Left hindlimb (tissue), 1 donor: Measurements from ENCODE around the gene GPR37L1.
A peak's percentile ranks its signal among the peaks of the same experiment; 100 is the strongest.
"Not testable (repeated sequence)": the region's sequence is repeated elsewhere in the genome, so short reads cannot be mapped to it uniquely, and the experiment has no call there.

ENCODE experiments used
- DNase-seq: peaks from one replicate; pipeline ENCODE4 v3.0.0-alpha.2; 2018

Gene GPR37L1

GRCh38 chr1:202133496-202133895 lies 10.8 kb downstream of the GPR37L1 start:
- no peak for DNase-seq

- DNase-seq, result no peak
Measured at GRCh38 chr1:202133989-202134388, 11.3 kb downstream of the GPR37L1 start.

GRCh38 chr1:202134645-202135172 lies 12.0 kb downstream of the GPR37L1 start:
- DNase-seq, result no peak

- no peak for DNase-seq
Measured at GRCh38 chr1:202135221-202135721, 12.6 kb downstream of the GPR37L1 start.

GRCh38 chr1:202140833-202141232 lies 18.1 kb downstream of the GPR37L1 start:
- DNase-seq, result no peak

- DNase-seq, result not testable (repeated sequence)
Measured at GRCh38 chr1:202141468-202141867, 18.8 kb downstream of the GPR37L1 start.

- DNase-seq, result no peak
Measured at GRCh38 chr1:202143011-202143767, 20.5 kb downstream of the GPR37L1 start.

- DNase-seq, result peak; percentile 65
Measured at GRCh38 chr1:202143768-202144401, 21.2 kb downstream of the GPR37L1 start.

GRCh38 chr1:202144402-202145067 lies 21.8 kb downstream of the GPR37L1 start, which contains the start of gene ARL8A:
Gene ARL8A (minus strand): TSS chr1:202144737. CDS start chr1:202144572, 165 bp downstream.
- peak; percentile 76 for DNase-seq

GRCh38 chr1:202145068-202145743 lies 22.5 kb downstream of the GPR37L1 start:
- no peak for DNase-seq

- DNase-seq, result not testable (repeated sequence)
Measured at GRCh38 chr1:202145744-202146140, 23.0 kb downstream of the GPR37L1 start.

- DNase-seq, result no peak
Measured at GRCh38 chr1:202146279-202146678, 23.6 kb downstream of the GPR37L1 start.

GRCh38 chr1:202146993-202147392 lies 24.3 kb downstream of the GPR37L1 start:
- no peak for DNase-seq

- DNase-seq, result no peak
Measured at GRCh38 chr1:202148391-202148790, 25.7 kb downstream of the GPR37L1 start.

- DNase-seq, result no peak
Measured at GRCh38 chr1:202149566-202149965, 26.8 kb downstream of the GPR37L1 start.

GRCh38 chr1:202150187-202150586 lies 27.5 kb downstream of the GPR37L1 start:
- no peak for DNase-seq

GRCh38 chr1:202150602-202151001 lies 27.9 kb downstream of the GPR37L1 start:
- DNase-seq, result no peak

GRCh38 chr1:202151045-202151444 lies 28.3 kb downstream of the GPR37L1 start:
- no peak for DNase-seq

GRCh38 chr1:202152399-202152798 lies 29.7 kb downstream of the GPR37L1 start:
- no peak for DNase-seq

- no peak for DNase-seq
Measured at GRCh38 chr1:202153284-202153683, 30.6 kb downstream of the GPR37L1 start.

GRCh38 chr1:202154148-202154765 lies 31.5 kb downstream of the GPR37L1 start:
- no peak for DNase-seq
